GM18867 (cell line): ENCODE data around the gene PRR16.

Source experiments
- ATAC-seq: cut with Tn5 transposase; IDR thresholded peaks from one replicate; pipeline ENCODE4 v1.9.1; 2021; ENCODE audit warnings: mild to moderate bottlenecking, moderate library complexity; ENCODE audit not compliant: unreplicated experiment

The PRR16 gene

GRCh38 chr5:120512791-120513650, 48.9 kb downstream of the PRR16 start:
- no peak for ATAC-seq

DNA sequence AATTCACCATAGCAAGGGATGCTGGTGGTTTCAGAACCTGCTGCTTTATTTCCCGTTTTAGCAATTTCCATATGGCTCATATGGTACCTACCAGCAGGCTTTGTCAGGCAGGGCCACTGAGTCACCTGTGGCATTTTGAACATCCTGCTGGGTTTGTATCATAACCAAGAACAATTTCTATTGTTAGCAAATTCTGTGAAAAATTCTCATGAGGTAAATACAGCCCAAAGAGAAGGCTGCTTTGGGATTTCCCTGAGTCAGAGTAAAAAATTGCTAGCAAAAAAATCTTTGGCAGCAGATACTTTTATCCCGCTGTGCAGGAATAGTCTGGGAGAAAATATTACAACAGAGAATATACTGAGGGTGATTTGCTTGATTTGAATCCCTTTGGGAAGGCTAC, 52.7 kb downstream of the PRR16 start:
- ATAC-seq = no peak

- no peak for ATAC-seq
Measured at GRCh38 chr5:120517607-120518252, 53.6 kb downstream of the PRR16 start.

- ATAC-seq = no peak
Measured at GRCh38 chr5:120518581-120518980, 54.5 kb downstream of the PRR16 start.

- no peak for ATAC-seq
Measured at GRCh38 chr5:120527251-120527650, 63.2 kb downstream of the PRR16 start.

GRCh38 chr5:120528609-120529008, 64.5 kb downstream of the PRR16 start:
- no peak for ATAC-seq

- no peak for ATAC-seq
Measured at GRCh38 chr5:120529386-120529785, 65.3 kb downstream of the PRR16 start.

GRCh38 chr5:120531215-120531614, 67.1 kb downstream of the PRR16 start:
- no peak for ATAC-seq

DNA sequence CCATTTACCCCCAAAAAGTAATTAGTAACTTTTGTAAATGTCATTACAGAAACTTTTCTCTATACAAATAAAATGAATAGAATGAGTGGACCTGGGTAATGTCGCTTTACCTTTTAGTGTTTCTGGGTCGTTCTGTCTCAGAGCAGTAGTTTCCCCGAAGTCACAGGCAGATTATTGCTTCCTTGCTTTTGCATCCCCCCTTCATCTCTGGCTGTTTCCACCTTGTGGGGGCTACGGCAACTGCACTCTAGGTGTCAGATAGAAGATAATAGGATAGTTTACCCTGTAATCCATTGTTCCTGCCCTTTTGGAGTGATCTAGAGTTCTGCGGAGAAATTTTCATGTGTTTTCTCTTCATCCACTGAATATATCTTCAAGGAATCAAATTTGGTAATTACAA, 68.7 kb downstream of the PRR16 start:
- ATAC-seq = no peak

- no peak for ATAC-seq
Measured at GRCh38 chr5:120533581-120533980, 69.5 kb downstream of the PRR16 start.

DNA sequence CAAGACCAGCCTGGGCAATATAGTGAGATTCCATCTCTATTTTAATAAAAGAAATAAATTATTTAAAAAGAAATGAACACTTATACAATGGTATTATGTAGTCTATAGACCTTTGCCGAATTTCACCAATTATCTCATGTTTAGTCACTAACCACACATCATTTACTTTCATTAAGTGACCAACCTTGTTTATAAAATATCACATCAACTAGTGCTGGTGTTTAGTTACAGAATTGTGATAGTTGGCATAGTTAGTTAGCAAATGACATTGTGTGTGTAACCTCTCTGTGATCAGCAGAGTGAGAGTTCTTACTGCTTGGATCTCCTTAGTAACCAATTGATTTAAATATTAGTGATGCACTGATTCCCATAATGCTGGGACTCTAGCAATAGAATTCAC, 71.8 kb downstream of the PRR16 start:
- ATAC-seq = no peak

- ATAC-seq = no peak
Measured at GRCh38 chr5:120538149-120538548, 74.0 kb downstream of the PRR16 start.

DNA sequence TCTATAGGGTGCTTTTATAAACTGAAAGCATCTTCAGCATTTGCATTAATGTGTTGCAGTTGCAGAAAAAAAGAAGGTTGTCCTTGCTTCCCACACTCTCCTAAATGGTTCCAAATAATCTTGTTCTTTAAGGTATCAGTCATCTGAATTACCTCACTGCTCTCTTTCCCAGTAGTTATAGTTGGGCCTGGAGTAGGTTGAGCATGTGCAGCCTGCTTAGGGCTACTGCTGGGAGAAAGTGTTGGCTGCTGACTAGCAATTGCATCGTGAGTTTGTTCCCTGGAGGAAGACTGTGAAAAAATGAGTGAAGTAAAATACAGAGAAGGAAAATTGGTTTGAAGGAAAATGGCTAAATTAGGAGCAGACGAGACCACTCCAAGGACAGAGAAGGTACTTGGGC, 74.5 kb downstream of the PRR16 start:
- no peak for ATAC-seq

DNA sequence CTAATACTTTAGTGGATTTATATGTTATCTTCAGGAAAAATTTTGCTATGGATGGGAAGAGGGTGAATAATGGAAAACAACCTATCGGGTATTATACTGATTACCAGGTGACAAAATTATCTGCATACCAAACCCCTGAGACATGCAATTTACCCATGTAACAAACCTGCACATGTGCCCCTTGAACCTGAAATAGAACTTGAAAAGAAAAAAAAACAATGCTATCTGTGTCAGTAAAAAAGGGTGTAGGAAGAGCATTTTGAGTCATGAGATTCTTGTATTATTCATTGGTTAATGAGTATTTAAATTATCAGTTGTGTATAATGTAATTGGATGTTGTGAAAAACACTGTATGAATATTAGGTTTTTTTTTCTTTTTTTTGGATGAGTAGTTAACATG, 75.4 kb downstream of the PRR16 start:
- ATAC-seq = no peak

DNA sequence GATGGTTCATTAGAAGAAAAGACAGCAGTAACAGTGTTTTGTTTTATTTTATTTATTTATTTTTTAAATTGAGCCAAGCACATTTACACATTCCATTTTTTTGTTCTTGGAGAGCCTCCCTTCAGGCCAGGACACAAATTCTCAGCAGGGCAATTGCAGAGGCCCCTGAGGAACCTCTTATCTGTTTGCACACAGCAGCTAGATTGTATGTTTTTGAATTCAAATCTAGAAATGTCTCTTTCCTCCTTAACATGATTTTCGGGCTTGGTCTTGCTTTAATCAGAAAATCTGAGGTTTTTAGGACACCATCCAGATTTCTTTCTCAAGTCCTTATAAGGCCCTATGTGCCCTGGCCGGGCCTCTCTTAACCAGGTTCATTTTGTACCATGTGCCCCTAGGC, 76.0 kb downstream of the PRR16 start:
- ATAC-seq = no peak

- no peak for ATAC-seq
Measured at GRCh38 chr5:120544043-120544442, 79.9 kb downstream of the PRR16 start.

GRCh38 chr5:120545007-120545406, 80.9 kb downstream of the PRR16 start:
- no peak for ATAC-seq

- ATAC-seq = no peak
Measured at GRCh38 chr5:120545951-120546350, 81.9 kb downstream of the PRR16 start.

GRCh38 chr5:120546922-120547321, 82.8 kb downstream of the PRR16 start:
- no peak for ATAC-seq

GRCh38 chr5:120550358-120550757, 86.3 kb downstream of the PRR16 start:
- no peak for ATAC-seq

- no peak for ATAC-seq
Measured at GRCh38 chr5:120552638-120553037, 88.5 kb downstream of the PRR16 start.

GRCh38 chr5:120555345-120555744, 91.2 kb downstream of the PRR16 start:
- no peak for ATAC-seq
